Keratinocyte (primary cell): ENCODE measurements around the gene MAP4K1. TPM values are rescaled to one million over a fixed set of nuclear protein-coding genes. Genes with fewer than 3 reads are reported as not detected.

Experiments
- DNase-seq: peaks from one replicate; pipeline ENCODE4 v3.0.0-alpha.2; 2011; ENCODE audit warnings: low read depth, missing footprints, low spot score
- FAIRE-seq: peaks from 2 replicates; lab custom pipeline; 2011; peaks lifted over from hg19 to GRCh38; lab: Jason Lieb, UNC
- H2AFZ ChIP-seq: 2 replicates; pipeline ENCODE4 v1.6.0; 2012; ENCODE audit warnings: low read length, control low read depth, inconsistent platforms; ENCODE audit not compliant: control insufficient read depth
- H3K27ac ChIP-seq: 2 replicates; pipeline ENCODE4 v1.5.1; 2011; ENCODE audit warnings: low read length; ENCODE audit not compliant: control insufficient read depth, insufficient read depth
- H3K27me3 ChIP-seq: 3 replicates; pipeline ENCODE4 v1.6.0; 2011; ENCODE audit warnings: low read length; ENCODE audit not compliant: control insufficient read depth, insufficient read depth; ENCODE audit errors: extremely low read depth
- H3K36me3 ChIP-seq, 2 experiments: 2 replicates in 1 of 2; 3 replicates in 1 of 2; pipeline ENCODE4 v1.5.1; 2011; ENCODE audit warnings: low read length in 2 of 2, mild to moderate bottlenecking in 1 of 2; ENCODE audit not compliant: control insufficient read depth in 2 of 2, insufficient read depth in 2 of 2; ENCODE audit errors: extremely low read depth in 1 of 2
- H3K4me1 ChIP-seq: 3 replicates; pipeline ENCODE4 v1.5.1; 2011; ENCODE audit warnings: low read length; ENCODE audit not compliant: control insufficient read depth, insufficient read depth; ENCODE audit errors: extremely low read depth
- H3K4me2 ChIP-seq: 3 replicates; pipeline ENCODE4 v1.6.0; 2011; ENCODE audit warnings: low read depth, low read length; ENCODE audit not compliant: control insufficient read depth, insufficient read depth; ENCODE audit errors: extremely low read depth
- H3K4me3 ChIP-seq, 3 experiments: fragments of 200-600 bp in 1 of 3; sonication (generic) in 1 of 3; 2 replicates in 2 of 3; 3 replicates in 1 of 3; pipeline ENCODE4 v1.5.1; 2011 to 2016; ENCODE audit warnings: low read length in 3 of 3, mild to moderate bottlenecking in 3 of 3, control low read depth in 2 of 3, inconsistent platforms in 1 of 3, low read depth in 1 of 3, mixed read lengths in 1 of 3, mixed run types in 1 of 3, moderate library complexity in 1 of 3; ENCODE audit not compliant: control insufficient read depth in 2 of 3, insufficient read depth in 2 of 3; ENCODE audit errors: extremely low read depth in 1 of 3
- H3K79me2 ChIP-seq: 2 replicates; pipeline ENCODE4 v1.6.0; 2012; ENCODE audit warnings: low read length; ENCODE audit not compliant: control insufficient read depth, insufficient read depth
- H3K9ac ChIP-seq: 3 replicates; pipeline ENCODE4 v1.6.0; 2011; ENCODE audit warnings: low read length; ENCODE audit not compliant: control insufficient read depth, insufficient read depth; ENCODE audit errors: extremely low read depth
- H3K9me1 ChIP-seq: 3 replicates; pipeline ENCODE4 v1.6.0; 2011; ENCODE audit warnings: low read length; ENCODE audit not compliant: control insufficient read depth, insufficient read depth; ENCODE audit errors: extremely low read depth
- H3K9me3 ChIP-seq: 2 replicates; pipeline ENCODE4 v1.5.1; 2012; ENCODE audit warnings: low read depth, low read length; ENCODE audit not compliant: control insufficient read depth
- H4K20me1 ChIP-seq: 3 replicates; pipeline ENCODE4 v1.6.0; 2011; ENCODE audit warnings: low read length; ENCODE audit not compliant: control insufficient read depth, insufficient read depth; ENCODE audit errors: extremely low read depth
- CTCF ChIP-seq, 3 experiments: IDR thresholded peaks in 1 of 3; conservative IDR thresholded peaks in 1 of 3; optimal IDR thresholded peaks in 1 of 3; 2 replicates in 2 of 3; 3 replicates in 1 of 3; pipeline versions ENCODE3 to v1.5.1; 2011; ENCODE audit warnings: low read length in 3 of 3, mild to moderate bottlenecking in 3 of 3, moderate library complexity in 2 of 3, control low read depth in 1 of 3, inconsistent platforms in 1 of 3; ENCODE audit not compliant: insufficient read depth in 2 of 3; ENCODE audit errors: extremely low read depth in 1 of 3
- EZH2 ChIP-seq: IDR thresholded peaks from one replicate; pipeline ENCODE4 v1.6.1; 2012; ENCODE audit warnings: inconsistent platforms, mild to moderate bottlenecking, low read length, moderate library complexity
- dilution Hi-C: fragments of 300-500 bp; cut with MboI; formaldehyde crosslinking; loops from one replicate; pipeline ENCODE4 v1.7.0; 2020; ENCODE audit warnings: low sequenced_read_pairs; ENCODE audit not compliant: extremely low pct_ligation_motif_present
- polyA plus RNA-seq, 5 experiments: library from polyadenylated mRNA; depleted of rRNA in 3 of 5; stranded (reverse) in 3 of 5; stranded (forward) in 1 of 5; unstranded in 1 of 5; fragments of >200 nt; gene quantifications; 1 replicate in 1 of 5; 2 replicates in 3 of 5; 3 replicates in 1 of 5; pipeline versions ENCODE4 v1.2.1 to v1.2.3, GENCODE V29; 2011 to 2012; ENCODE audit warnings: missing spikeins in 2 of 5, low read depth in 1 of 5, low replicate concordance in 1 of 5

MAP4K1 gene
- polyA plus RNA-seq, 1 donor (not counting 4 experiments of a cell fraction or from before 2014, with no cell fraction given): 0.25 TPM

GRCh38 chr19:38639679-38640078 lies 21.9 kb upstream of the MAP4K1 start:
- dilution Hi-C loops: no loop called here
- H3K27ac ChIP-seq: peak overlapping the region; percentile 26
- peaks cover 48% of the 10 kb centered on the region for H3K4me1 ChIP-seq
- H3K4me2 ChIP-seq: no peak overlapping the region
- no peaks in the 10 kb centered on the region for H3K9me3 ChIP-seq
- H3K9ac ChIP-seq: peak overlapping the region; percentile 2
- no peak overlapping the region for H3K4me3 ChIP-seq
- H4K20me1 ChIP-seq: no peaks in the 10 kb centered on the region
- no peaks in the 10 kb centered on the region for H3K9me1 ChIP-seq
- TF ChIP-seq CTCF (optimal IDR thresholded peaks at IDR 0.05 in 1 of 3, IDR thresholded peaks at IDR 0.05 in 1 of 3, conservative IDR thresholded peaks at IDR 0.05 in 1 of 3; ENCODE audit: extremely low read depth in 1 of 3, insufficient read depth in 2 of 3, low read length in 3 of 3): no peak
- no peak for TF ChIP-seq EZH2
- H2AFZ ChIP-seq: no peak overlapping the region
- peaks cover 8 to 13% of the 10 kb centered on the region in 2 experiments for H3K36me3 ChIP-seq
- H3K27me3 ChIP-seq: no peaks in the 10 kb centered on the region
- H3K79me2 ChIP-seq: peaks cover 4% of the 10 kb centered on the region
- DNase-seq: no peak
- FAIRE-seq: no peak

GRCh38 chr19:38638461-38638860 lies 20.7 kb upstream of the MAP4K1 start:
- Histone ChIP-seq H3K9me3 (no peaks in the 10 kb centered on the region), H2AFZ (no peak overlapping the region), H4K20me1 (no peaks in the 10 kb centered on the region), H3K36me3 (peaks cover 8 to 13% of the 10 kb centered on the region in 2 experiments), H3K79me2 (peaks cover 4% of the 10 kb centered on the region), H3K27ac (peak overlapping the region; percentile 42), H3K9ac (peak overlapping the region; percentile 2), H3K9me1 (no peaks in the 10 kb centered on the region), H3K4me3 (no peak overlapping the region), H3K4me2 (peak overlapping the region; percentile 42), H3K4me1 (peaks cover 49% of the 10 kb centered on the region), H3K27me3 (no peaks in the 10 kb centered on the region)
- TF ChIP-seq CTCF (optimal IDR thresholded peaks at IDR 0.05 in 1 of 3, IDR thresholded peaks at IDR 0.05 in 1 of 3, conservative IDR thresholded peaks at IDR 0.05 in 1 of 3; ENCODE audit: extremely low read depth in 1 of 3, insufficient read depth in 2 of 3, low read length in 3 of 3) (no peak), EZH2 (no peak)
- no peak for DNase-seq
- peak; percentile 67 for FAIRE-seq
- dilution Hi-C loops: no loop called here
